Uterus (tissue), 2 donors: ENCODE data around the gene RAD52.

Experiments used
- CTCF ChIP-seq, 4 experiments: fragments of 200-600 bp in 2 of 4; fragments of 450-650 bp in 2 of 4; sonication (generic) in 2 of 4; IDR thresholded peaks; one replicate each; pipeline ENCODE4 v1.5.1; 2016 to 2019; ENCODE audit warnings: antibody characterized with exemption in 4 of 4, mild to moderate bottlenecking in 2 of 4, moderate library complexity in 1 of 4
- POLR2A ChIP-seq, 2 donors: fragments of 450-650 bp; IDR thresholded peaks; one replicate each; pipeline ENCODE4 v1.6.1; 2016; ENCODE audit warnings: antibody characterized with exemption in 2 of 2, mild to moderate bottlenecking in 1 of 2, moderate library complexity in 1 of 2

DNA sequence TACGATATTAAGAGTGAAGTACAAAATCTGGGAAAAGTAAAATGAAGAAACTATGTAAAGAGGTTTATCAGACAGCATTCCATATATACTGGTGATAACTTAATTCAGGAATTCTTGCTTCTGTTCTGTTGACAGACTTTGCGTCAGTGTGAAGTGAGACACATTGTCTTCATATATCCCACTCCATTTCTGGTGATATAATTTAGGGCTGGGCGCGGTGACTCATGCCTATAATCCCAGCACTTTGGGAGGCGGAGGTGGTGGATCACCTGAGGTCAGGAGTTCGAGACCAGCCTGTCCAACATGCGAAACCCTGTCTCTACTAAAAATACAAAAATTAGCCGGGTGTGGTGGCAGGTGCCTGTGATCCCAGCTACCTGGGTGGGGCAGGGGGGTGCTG lies 20.3 kb upstream of the RAD52 start:
- TF ChIP-seq CTCF (IDR thresholded peaks at IDR 0.05) (no peak), POLR2A (IDR thresholded peaks at IDR 0.05) (no peak)
